Mammary epithelial cell (primary cell): Measurements from ENCODE around the gene PPIC.

Experiments used
- EZH2 ChIP-seq: IDR thresholded peaks from 2 replicates; pipeline ENCODE4 v1.6.1; 2012; ENCODE audit warnings: low read length, inconsistent platforms, borderline replicate concordance
- TF ChIP-seq, protein P1 (sequence below), 2 donors: IDR thresholded peaks in 1 of 2; conservative IDR thresholded peaks in 1 of 2; 2 replicates each; pipeline ENCODE4 v1.5.1; 2011 to 2012; ENCODE audit warnings: inconsistent platforms in 2 of 2, low read length in 2 of 2, mild to moderate bottlenecking in 2 of 2, control low read depth in 1 of 2, low read depth in 1 of 2; ENCODE audit not compliant: insufficient read depth in 1 of 2; ENCODE audit errors: extremely low read depth in 1 of 2

DNA sequence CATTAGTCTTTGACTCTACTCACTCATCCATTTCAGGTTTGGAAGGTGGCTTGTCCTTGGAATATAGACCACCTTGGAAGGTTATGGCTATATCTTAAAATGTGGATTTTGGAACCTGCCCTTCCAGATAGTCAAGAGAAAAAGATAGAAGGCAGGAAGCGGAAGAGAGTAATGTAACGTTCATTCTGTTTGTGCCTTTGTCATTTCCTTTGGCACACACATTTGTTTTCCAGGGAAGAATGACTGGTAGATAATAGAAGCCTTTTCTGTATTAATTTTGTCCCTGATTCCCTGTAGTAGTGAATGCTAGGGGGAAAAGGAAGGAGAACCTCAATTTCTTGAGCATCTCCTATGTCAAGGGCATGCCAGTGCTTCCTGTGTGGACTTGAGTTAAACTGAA lies 54.7 kb downstream of the PPIC start:
- TF ChIP-seq EZH2, result no peak
- TF ChIP-seq, protein P1, sequence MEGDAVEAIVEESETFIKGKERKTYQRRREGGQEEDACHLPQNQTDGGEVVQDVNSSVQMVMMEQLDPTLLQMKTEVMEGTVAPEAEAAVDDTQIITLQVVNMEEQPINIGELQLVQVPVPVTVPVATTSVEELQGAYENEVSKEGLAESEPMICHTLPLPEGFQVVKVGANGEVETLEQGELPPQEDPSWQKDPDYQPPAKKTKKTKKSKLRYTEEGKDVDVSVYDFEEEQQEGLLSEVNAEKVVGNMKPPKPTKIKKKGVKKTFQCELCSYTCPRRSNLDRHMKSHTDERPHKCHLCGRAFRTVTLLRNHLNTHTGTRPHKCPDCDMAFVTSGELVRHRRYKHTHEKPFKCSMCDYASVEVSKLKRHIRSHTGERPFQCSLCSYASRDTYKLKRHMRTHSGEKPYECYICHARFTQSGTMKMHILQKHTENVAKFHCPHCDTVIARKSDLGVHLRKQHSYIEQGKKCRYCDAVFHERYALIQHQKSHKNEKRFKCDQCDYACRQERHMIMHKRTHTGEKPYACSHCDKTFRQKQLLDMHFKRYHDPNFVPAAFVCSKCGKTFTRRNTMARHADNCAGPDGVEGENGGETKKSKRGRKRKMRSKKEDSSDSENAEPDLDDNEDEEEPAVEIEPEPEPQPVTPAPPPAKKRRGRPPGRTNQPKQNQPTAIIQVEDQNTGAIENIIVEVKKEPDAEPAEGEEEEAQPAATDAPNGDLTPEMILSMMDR (conservative IDR thresholded peaks at IDR 0.05 in 1 of 2, IDR thresholded peaks at IDR 0.05 in 1 of 2; ENCODE audit: extremely low read depth in 1 of 2, insufficient read depth in 1 of 2, low read depth in 1 of 2, low read length in 2 of 2), result no peak
